WTC11 (cell line): ENCODE measurements around the gene KLHDC1. TPM values are rescaled to one million over a fixed set of nuclear protein-coding genes. Genes with fewer than 3 reads are reported as not detected.

ENCODE experiments used
- ATAC-seq: fragments of 200-7000 bp; cut with Tn5 transposase; 2 replicates; pipeline ENCODE4 v1.10.0; 2021; ENCODE audit warnings: mild to moderate bottlenecking, moderate library complexity
- CTCF ChIA-PET: fragments of 300-600 bp; sonication (Branson Sonifier 250); formaldehyde crosslinking; loops from one replicate; lab custom pipeline; 2021; ENCODE audit warnings: antibody characterized with exemption; lab: Charles Lee
- POLR2A ChIA-PET: fragments of 350-600 bp; sonication (Branson Sonifier 250); formaldehyde crosslinking; loops from one replicate; lab custom pipeline; 2021; ENCODE audit warnings: antibody characterized with exemption; lab: Charles Lee
- DNase-seq: peaks from one replicate; pipeline ENCODE4 v3.0.0; 2021; ENCODE audit warnings: low spot score
- H3K27ac Mint-ChIP-seq: 2 replicates; pipeline ENCODE4 v1.8.0; 2021; ENCODE audit warnings: mixed read lengths
- H3K27me3 Mint-ChIP-seq: 2 replicates; pipeline ENCODE4 v1.8.0; 2021; ENCODE audit warnings: low read depth, mild to moderate bottlenecking, moderate library complexity, mixed read lengths
- H3K36me3 Mint-ChIP-seq: 2 replicates; pipeline ENCODE4 v1.8.0; 2021; ENCODE audit warnings: mixed read lengths
- H3K4me1 Mint-ChIP-seq: 2 replicates; pipeline ENCODE4 v1.8.0; 2022; ENCODE audit warnings: mixed read lengths
- H3K4me3 Mint-ChIP-seq: 2 replicates; pipeline ENCODE4 v1.8.0; 2021; ENCODE audit warnings: mild to moderate bottlenecking, moderate library complexity, mixed read lengths
- H3K9me3 Mint-ChIP-seq: 2 replicates; pipeline ENCODE4 v1.8.0; 2021; ENCODE audit warnings: mixed read lengths
- ATF1 ChIP-seq: sonication (generic); formaldehyde crosslinking; IDR thresholded peaks from 2 replicates; pipeline ENCODE4 v1.8.1; 2023; ENCODE audit warnings: mild to moderate bottlenecking, moderate library complexity, missing genetic modification reagents
- ELF4 ChIP-seq: sonication (generic); formaldehyde crosslinking; IDR thresholded peaks from 2 replicates; pipeline ENCODE4 v1.8.1; 2022; ENCODE audit warnings: low read depth, mild to moderate bottlenecking, moderate library complexity, missing genetic modification reagents
- EMX1 ChIP-seq: fragments of 250-450 bp; sonication (Bioruptor Pico); IDR thresholded peaks from 2 replicates; pipeline ENCODE4 v1.8.0; 2021; ENCODE audit warnings: mild to moderate bottlenecking
- MYBL2 ChIP-seq: sonication (generic); formaldehyde crosslinking; IDR thresholded peaks from 2 replicates; pipeline ENCODE4 v1.8.1; 2023; ENCODE audit warnings: mild to moderate bottlenecking, moderate library complexity, missing genetic modification reagents
- NFYB ChIP-seq: sonication (generic); formaldehyde crosslinking; conservative IDR thresholded peaks from 2 replicates; pipeline ENCODE4 v1.8.0; 2022; ENCODE audit warnings: low read depth, missing genetic modification reagents
- SP1 ChIP-seq: sonication (generic); formaldehyde crosslinking; conservative IDR thresholded peaks from 2 replicates; pipeline ENCODE4 v1.8.1; 2022; ENCODE audit warnings: missing genetic modification reagents
- TEAD1 ChIP-seq: sonication (generic); formaldehyde crosslinking; IDR thresholded peaks from 2 replicates; pipeline ENCODE4 v1.8.0; 2022; ENCODE audit warnings: mild to moderate bottlenecking, missing genetic modification reagents
- TEAD4 ChIP-seq: sonication (generic); formaldehyde crosslinking; IDR thresholded peaks from 2 replicates; pipeline ENCODE4 v1.8.0; 2022; ENCODE audit warnings: mild to moderate bottlenecking, missing genetic modification reagents
- TP53 ChIP-seq: sonication (generic); formaldehyde crosslinking; IDR thresholded peaks from 2 replicates; pipeline ENCODE4 v1.8.1; 2023; ENCODE audit warnings: mild to moderate bottlenecking, missing genetic modification reagents
- ZNF317 ChIP-seq: sonication (generic); formaldehyde crosslinking; IDR thresholded peaks from 2 replicates; pipeline ENCODE4 v1.8.1; 2023; ENCODE audit warnings: low read depth, mild to moderate bottlenecking, moderate library complexity, missing genetic modification reagents, borderline replicate concordance
- ZNF671 ChIP-seq: fragments of 250-450 bp; sonication (Bioruptor Pico); IDR thresholded peaks from 2 replicates; pipeline ENCODE4 v1.8.0; 2021; ENCODE audit warnings: mild to moderate bottlenecking
- total RNA-seq: library from RNA; stranded (reverse); gene quantifications from 3 replicates; pipeline ENCODE4 v1.2.3, GENCODE V29; 2021
- TF ChIP-seq, protein P1 (sequence below): sonication (generic); formaldehyde crosslinking; IDR thresholded peaks from 2 replicates; pipeline ENCODE4 v1.8.1; 2022; ENCODE audit warnings: mild to moderate bottlenecking, missing genetic modification reagents, moderate library complexity, borderline replicate concordance
- TF ChIP-seq, protein P2 (sequence below): sonication (generic); formaldehyde crosslinking; IDR thresholded peaks from 2 replicates; pipeline ENCODE4 v1.8.1; 2023; ENCODE audit warnings: mild to moderate bottlenecking, missing genetic modification reagents, borderline replicate concordance
- TF ChIP-seq, protein P3 (sequence below): fragments of 250-450 bp; sonication (Bioruptor Pico); conservative IDR thresholded peaks from 2 replicates; pipeline ENCODE4 v1.9.0; 2021; ENCODE audit warnings: mild to moderate bottlenecking
- TF ChIP-seq, protein P4 (sequence below): sonication (generic); formaldehyde crosslinking; IDR thresholded peaks from 2 replicates; pipeline ENCODE4 v1.8.1; 2022; ENCODE audit warnings: low read depth, mild to moderate bottlenecking, moderate library complexity, missing genetic modification reagents, borderline replicate concordance
- TF ChIP-seq, protein P5 (sequence below): fragments of 200-600 bp; IDR thresholded peaks from 2 replicates; pipeline ENCODE4 v1.8.0; 2022; ENCODE audit warnings: antibody characterized with exemption
- TF ChIP-seq, protein P6 (sequence below): sonication (generic); formaldehyde crosslinking; IDR thresholded peaks from 2 replicates; pipeline ENCODE4 v1.8.1; 2023; ENCODE audit warnings: mild to moderate bottlenecking, missing genetic modification reagents
- TF ChIP-seq, protein P7 (sequence below): sonication (generic); formaldehyde crosslinking; conservative IDR thresholded peaks from 2 replicates; pipeline ENCODE4 v1.8.1; 2022; ENCODE audit warnings: mild to moderate bottlenecking, missing genetic modification reagents

Gene KLHDC1
- total RNA-seq, 1 experiment from 2014 or later = not detected

DNA sequence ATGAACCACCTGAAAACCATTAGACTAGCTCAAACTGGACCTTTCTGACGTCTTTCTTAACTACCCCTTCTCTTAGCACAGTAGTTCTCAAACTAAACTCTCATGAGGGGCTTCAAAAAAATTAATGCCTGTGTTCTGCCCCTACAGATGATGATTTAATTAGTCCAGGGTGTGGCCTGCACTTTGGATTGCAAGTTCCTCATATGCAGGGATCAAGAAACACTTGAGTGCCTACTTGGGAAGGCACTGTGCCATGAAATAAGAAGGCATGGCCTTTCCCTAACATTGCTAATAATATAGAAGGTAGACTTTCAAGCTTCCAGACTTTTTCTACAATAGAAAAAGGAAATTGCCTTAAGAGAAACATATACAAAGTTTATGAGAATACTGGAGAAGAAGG is 52.3 kb downstream of the KLHDC1 start:
- no peaks in the 10 kb centered on the region for H3K4me1 Mint-ChIP-seq
- POLR2A ChIA-PET = interaction anchor here (0.5 kb wide), 1 partner anchor 238 kb away, joined by 6 read pairs; no protein-coding TSS in a partner anchor
- H3K36me3 Mint-ChIP-seq = no peaks in the 10 kb centered on the region
- ATAC-seq = no peak
- no peak for TF ChIP-seq ZNF671 (CRISPR knock-in tag)
- TF ChIP-seq EMX1 (CRISPR knock-in tag) = no peak
- TF ChIP-seq, protein P1, sequence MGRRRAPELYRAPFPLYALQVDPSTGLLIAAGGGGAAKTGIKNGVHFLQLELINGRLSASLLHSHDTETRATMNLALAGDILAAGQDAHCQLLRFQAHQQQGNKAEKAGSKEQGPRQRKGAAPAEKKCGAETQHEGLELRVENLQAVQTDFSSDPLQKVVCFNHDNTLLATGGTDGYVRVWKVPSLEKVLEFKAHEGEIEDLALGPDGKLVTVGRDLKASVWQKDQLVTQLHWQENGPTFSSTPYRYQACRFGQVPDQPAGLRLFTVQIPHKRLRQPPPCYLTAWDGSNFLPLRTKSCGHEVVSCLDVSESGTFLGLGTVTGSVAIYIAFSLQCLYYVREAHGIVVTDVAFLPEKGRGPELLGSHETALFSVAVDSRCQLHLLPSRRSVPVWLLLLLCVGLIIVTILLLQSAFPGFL (CRISPR knock-in tag) = no peak
- TF ChIP-seq, protein P2, sequence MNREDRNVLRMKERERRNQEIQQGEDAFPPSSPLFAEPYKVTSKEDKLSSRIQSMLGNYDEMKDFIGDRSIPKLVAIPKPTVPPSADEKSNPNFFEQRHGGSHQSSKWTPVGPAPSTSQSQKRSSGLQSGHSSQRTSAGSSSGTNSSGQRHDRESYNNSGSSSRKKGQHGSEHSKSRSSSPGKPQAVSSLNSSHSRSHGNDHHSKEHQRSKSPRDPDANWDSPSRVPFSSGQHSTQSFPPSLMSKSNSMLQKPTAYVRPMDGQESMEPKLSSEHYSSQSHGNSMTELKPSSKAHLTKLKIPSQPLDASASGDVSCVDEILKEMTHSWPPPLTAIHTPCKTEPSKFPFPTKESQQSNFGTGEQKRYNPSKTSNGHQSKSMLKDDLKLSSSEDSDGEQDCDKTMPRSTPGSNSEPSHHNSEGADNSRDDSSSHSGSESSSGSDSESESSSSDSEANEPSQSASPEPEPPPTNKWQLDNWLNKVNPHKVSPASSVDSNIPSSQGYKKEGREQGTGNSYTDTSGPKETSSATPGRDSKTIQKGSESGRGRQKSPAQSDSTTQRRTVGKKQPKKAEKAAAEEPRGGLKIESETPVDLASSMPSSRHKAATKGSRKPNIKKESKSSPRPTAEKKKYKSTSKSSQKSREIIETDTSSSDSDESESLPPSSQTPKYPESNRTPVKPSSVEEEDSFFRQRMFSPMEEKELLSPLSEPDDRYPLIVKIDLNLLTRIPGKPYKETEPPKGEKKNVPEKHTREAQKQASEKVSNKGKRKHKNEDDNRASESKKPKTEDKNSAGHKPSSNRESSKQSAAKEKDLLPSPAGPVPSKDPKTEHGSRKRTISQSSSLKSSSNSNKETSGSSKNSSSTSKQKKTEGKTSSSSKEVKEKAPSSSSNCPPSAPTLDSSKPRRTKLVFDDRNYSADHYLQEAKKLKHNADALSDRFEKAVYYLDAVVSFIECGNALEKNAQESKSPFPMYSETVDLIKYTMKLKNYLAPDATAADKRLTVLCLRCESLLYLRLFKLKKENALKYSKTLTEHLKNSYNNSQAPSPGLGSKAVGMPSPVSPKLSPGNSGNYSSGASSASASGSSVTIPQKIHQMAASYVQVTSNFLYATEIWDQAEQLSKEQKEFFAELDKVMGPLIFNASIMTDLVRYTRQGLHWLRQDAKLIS (CRISPR knock-in tag) = no peak
- TF ChIP-seq, protein P3, sequence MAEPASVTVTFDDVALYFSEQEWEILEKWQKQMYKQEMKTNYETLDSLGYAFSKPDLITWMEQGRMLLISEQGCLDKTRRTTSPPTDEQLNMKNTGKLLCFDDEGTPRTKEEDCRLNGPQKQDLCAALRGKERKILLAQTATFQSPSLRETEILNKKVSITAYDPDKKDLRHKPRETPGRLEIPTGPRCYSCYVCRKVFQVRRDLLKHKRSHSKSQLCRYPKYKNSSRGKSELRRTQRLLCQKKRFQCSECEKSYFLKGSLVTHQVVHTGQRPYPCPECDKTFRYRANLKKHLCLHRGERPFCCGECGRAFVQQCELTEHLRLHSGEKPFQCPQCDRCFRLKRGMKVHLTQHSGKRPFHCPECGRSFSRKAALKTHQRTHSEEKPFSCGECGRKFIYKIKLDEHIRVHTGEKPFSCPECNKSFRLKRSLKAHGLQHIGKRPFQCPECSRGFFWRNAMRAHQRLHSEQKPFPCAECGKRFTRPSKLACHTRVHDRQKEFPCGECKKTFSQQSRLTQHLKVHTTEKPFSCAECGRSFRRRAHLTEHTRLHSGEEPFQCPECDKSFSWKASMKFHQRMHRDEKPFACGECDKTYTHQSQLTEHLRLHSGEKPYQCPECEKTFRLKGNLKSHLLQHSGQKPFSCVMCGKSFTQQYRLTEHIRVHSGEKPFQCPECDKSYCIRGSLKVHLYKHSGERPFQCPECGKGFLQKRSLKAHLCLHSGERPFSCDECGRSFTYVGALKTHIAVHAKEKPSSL (CRISPR knock-in tag) = no peak
- TF ChIP-seq, protein P4, sequence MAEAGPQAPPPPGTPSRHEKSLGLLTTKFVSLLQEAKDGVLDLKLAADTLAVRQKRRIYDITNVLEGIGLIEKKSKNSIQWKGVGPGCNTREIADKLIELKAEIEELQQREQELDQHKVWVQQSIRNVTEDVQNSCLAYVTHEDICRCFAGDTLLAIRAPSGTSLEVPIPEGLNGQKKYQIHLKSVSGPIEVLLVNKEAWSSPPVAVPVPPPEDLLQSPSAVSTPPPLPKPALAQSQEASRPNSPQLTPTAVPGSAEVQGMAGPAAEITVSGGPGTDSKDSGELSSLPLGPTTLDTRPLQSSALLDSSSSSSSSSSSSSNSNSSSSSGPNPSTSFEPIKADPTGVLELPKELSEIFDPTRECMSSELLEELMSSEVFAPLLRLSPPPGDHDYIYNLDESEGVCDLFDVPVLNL (CRISPR knock-in tag) = no peak
- TF ChIP-seq, protein P5, sequence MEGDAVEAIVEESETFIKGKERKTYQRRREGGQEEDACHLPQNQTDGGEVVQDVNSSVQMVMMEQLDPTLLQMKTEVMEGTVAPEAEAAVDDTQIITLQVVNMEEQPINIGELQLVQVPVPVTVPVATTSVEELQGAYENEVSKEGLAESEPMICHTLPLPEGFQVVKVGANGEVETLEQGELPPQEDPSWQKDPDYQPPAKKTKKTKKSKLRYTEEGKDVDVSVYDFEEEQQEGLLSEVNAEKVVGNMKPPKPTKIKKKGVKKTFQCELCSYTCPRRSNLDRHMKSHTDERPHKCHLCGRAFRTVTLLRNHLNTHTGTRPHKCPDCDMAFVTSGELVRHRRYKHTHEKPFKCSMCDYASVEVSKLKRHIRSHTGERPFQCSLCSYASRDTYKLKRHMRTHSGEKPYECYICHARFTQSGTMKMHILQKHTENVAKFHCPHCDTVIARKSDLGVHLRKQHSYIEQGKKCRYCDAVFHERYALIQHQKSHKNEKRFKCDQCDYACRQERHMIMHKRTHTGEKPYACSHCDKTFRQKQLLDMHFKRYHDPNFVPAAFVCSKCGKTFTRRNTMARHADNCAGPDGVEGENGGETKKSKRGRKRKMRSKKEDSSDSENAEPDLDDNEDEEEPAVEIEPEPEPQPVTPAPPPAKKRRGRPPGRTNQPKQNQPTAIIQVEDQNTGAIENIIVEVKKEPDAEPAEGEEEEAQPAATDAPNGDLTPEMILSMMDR = no peak
- TF ChIP-seq ELF4 (CRISPR knock-in tag) = no peak
- TF ChIP-seq, protein P6, sequence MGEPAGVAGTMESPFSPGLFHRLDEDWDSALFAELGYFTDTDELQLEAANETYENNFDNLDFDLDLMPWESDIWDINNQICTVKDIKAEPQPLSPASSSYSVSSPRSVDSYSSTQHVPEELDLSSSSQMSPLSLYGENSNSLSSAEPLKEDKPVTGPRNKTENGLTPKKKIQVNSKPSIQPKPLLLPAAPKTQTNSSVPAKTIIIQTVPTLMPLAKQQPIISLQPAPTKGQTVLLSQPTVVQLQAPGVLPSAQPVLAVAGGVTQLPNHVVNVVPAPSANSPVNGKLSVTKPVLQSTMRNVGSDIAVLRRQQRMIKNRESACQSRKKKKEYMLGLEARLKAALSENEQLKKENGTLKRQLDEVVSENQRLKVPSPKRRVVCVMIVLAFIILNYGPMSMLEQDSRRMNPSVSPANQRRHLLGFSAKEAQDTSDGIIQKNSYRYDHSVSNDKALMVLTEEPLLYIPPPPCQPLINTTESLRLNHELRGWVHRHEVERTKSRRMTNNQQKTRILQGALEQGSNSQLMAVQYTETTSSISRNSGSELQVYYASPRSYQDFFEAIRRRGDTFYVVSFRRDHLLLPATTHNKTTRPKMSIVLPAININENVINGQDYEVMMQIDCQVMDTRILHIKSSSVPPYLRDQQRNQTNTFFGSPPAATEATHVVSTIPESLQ (CRISPR knock-in tag) = no peak
- no peak for TF ChIP-seq ATF1 (CRISPR knock-in tag)
- TF ChIP-seq TEAD1 (CRISPR knock-in tag) = no peak
- TF ChIP-seq TP53 = no peak
- TF ChIP-seq ZNF317 (CRISPR knock-in tag) = no peak
- TF ChIP-seq, protein P7, sequence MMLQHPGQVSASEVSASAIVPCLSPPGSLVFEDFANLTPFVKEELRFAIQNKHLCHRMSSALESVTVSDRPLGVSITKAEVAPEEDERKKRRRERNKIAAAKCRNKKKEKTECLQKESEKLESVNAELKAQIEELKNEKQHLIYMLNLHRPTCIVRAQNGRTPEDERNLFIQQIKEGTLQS (CRISPR knock-in tag) = no peak
- no peak for TF ChIP-seq TEAD4 (CRISPR knock-in tag)
- no peak for TF ChIP-seq MYBL2
- TF ChIP-seq NFYB = no peak
- no peak for TF ChIP-seq SP1 (CRISPR knock-in tag)
- H3K27ac Mint-ChIP-seq = no peak overlapping the region
- CTCF ChIA-PET = no interaction called here
- no peak overlapping the region for H3K4me3 Mint-ChIP-seq
- H3K9me3 Mint-ChIP-seq = no peaks in the 10 kb centered on the region
- peaks cover 34% of the 10 kb centered on the region for H3K27me3 Mint-ChIP-seq
- no peak for DNase-seq
